GM12891 (cell line): ENCODE measurements around the gene LRP1B.

Experiments
- DNase-seq: peaks from one replicate; pipeline ENCODE4 v3.0.0; 2011; ENCODE audit warnings: low spot score; ENCODE audit not compliant: insufficient read length
- FAIRE-seq: peaks from 2 replicates; lab custom pipeline; 2011; peaks lifted over from hg19 to GRCh38; lab: Jason Lieb, UNC
- PAX5 ChIP-seq: IDR thresholded peaks from 2 replicates; pipeline ENCODE4 v1.6.1; 2011; ENCODE audit warnings: low read length, moderate library complexity, mild to moderate bottlenecking; ENCODE audit not compliant: insufficient read depth, severe bottlenecking
- POLR2A ChIP-seq: IDR thresholded peaks from 2 replicates; pipeline ENCODE4 v1.6.1; 2011; ENCODE audit warnings: low read depth, low read length, control low read depth
- POLR2AphosphoS5 ChIP-seq: IDR thresholded peaks from 2 replicates; pipeline ENCODE4 v1.6.1; 2011; ENCODE audit warnings: low read depth, low read length, control low read depth
- POU2F2 ChIP-seq: IDR thresholded peaks from 2 replicates; pipeline ENCODE4 v1.6.1; 2011; ENCODE audit warnings: low read depth, mild to moderate bottlenecking, control low read depth, low read length, moderate library complexity
- SPI1 ChIP-seq: IDR thresholded peaks from 2 replicates; pipeline ENCODE4 v1.6.1; 2011; ENCODE audit warnings: low read depth, low read length, control low read depth
- TAF1 ChIP-seq: IDR thresholded peaks from 2 replicates; pipeline ENCODE4 v1.6.1; 2011; ENCODE audit warnings: low read depth, low read length, control low read depth

The LRP1B gene

DNA sequence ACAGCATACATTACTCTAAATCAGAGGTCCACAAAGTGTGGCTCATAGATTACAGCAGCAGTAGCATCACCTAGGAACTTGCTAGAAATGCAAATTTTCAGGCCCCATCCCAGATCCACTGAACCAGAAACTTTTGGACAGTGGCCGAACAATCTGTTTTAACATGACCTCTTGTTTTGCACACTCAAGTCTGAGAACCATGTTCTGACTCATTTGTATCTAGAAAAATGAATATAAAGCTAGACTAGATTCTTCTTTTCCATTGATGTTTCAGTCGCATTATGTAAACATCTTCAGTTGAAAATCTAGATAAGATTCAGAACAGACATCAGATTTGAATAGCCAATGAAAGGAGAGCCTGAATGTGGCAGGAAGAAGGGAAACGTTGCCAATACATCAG is 608.8 kb downstream of the LRP1B start:
- no peak for DNase-seq
- TF ChIP-seq POLR2A (no peak), TAF1 (no peak), POLR2AphosphoS5 (no peak), SPI1 (no peak), PAX5 (peak; percentile 25), POU2F2 (peak; percentile 75; the same call in 1 of the 2 replicates)
- FAIRE-seq, result no peak

DNA sequence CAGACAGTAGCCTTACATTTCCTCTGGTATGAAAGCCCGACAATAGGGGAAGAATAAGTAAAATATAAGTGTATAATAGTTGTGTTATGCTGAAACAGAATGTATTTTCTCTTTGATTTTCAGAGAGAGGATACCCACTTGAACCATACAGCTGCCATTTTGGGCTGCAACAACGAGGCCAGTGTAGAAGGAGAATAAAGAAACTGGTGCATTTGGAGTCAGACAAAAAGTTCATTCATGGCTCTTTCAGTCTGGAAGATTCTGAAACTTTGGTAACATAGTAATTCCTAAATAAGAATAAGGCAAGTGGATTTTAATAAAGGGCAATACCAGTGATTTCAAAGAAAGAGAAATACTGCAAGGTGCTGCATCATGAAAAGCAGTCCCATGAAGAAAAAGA is 610.9 kb downstream of the LRP1B start:
- no peak for FAIRE-seq
- no peak for TF ChIP-seq PAX5
- no peak for TF ChIP-seq SPI1
- no peak for TF ChIP-seq POLR2AphosphoS5
- TF ChIP-seq POLR2A, result no peak
- TF ChIP-seq TAF1, result no peak
- TF ChIP-seq POU2F2, result no peak
- DNase-seq, result no peak

DNA sequence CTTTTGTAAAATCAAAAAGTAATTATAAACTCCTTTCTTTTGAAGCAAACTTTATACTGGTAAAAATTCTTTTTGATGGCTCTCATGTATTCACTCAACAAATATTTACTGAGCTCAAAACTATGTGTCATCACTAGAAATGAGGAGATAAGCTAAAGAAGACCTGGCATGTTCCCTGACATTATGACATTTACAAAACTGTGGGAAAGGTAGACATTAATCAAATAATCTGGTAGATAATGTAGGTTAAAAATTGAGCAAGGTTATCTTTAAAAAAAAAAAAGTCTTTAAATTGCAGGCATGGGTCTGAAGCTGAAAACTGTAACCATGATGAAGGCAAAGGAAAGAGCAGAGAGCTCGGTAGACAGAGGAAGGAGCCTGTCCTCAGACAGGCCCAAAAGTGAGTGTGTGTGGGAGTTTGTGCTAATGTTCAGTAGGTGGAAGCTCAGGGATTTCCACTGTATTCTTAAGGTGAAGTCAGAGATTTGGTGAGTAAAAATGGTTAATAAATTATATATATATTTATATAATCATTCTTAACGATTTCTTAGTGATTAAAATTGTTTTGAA is 612.9 kb downstream of the LRP1B start:
- TF ChIP-seq PAX5 (no peak), TAF1 (no peak), POU2F2 (no peak), SPI1 (no peak), POLR2A (no peak), POLR2AphosphoS5 (no peak)
- FAIRE-seq (no peak), DNase-seq (no peak)

DNA sequence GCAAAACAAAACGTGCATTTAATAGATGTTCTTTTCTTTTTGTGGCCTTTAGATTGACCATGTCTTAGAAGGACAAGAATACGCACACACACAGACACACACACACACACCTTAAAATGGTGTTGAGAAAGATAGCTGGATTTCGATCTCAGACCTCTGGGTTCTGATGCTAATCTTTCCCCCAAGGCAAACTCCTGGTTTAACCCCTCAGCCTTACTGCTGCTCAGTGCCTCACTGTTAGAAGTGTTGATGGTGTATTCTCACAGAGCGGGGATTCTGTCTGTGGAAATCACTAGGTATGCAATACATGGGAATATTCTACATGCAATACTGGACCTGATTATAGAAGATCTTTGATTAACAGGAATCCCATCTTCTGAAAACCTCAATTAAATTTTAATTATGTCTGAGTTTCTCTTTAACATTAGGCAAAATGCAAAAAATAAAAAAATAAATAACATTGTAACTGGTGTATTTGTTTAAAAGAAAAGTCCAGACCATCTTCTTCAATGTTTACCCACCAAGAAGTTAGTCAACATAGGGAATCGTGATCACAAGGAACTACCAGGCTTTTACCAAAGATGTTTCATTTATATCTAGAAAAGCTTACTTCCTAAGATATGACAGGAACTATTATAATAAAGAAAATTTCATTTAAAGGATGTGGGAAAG is 613.5 kb downstream of the LRP1B start:
- FAIRE-seq, result no peak
- no peak for DNase-seq
- no peak for TF ChIP-seq POLR2AphosphoS5
- TF ChIP-seq TAF1, result no peak
- no peak for TF ChIP-seq POLR2A
- TF ChIP-seq POU2F2, result no peak
- no peak for TF ChIP-seq SPI1
- TF ChIP-seq PAX5, result no peak

DNA sequence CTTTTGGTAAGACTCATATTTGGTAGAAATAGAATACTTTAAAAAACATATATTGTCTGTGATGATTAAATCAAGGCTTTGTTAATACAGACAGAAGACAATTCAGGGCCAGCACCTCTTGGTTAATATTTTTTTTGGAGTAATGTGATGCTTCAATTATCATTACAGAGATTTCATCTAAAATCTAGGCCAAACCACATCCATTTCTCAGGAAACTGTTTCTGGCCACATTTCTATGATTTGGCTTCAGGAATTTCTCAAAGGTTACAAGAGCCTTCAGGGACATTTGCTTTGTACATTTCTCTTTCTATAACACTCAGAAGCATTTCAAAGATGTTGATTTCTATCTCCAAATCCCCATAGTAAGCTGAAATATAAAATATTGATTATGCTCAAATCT is 614.9 kb downstream of the LRP1B start:
- DNase-seq (no peak), FAIRE-seq (no peak)
- TF ChIP-seq TAF1 (no peak), POLR2A (no peak), POU2F2 (no peak), SPI1 (no peak), POLR2AphosphoS5 (no peak), PAX5 (no peak)

DNA sequence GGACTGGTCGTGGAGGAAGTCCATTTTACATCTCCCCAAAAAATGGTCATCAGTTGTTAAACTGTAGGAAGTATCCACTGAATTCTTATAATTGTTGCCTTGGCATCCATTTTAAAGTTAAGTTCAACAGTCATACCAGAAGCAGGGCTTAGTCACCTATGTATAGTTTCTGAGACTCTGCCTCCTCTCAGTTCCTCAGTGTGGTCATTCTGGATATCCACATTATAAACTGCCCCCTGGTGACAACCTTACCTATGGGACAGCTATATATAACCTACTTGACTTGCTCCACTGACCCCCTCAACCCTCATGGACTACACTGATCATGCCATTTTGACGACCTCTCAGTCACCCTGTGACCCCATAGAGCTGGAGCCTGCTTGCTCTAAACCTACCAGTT is 617.0 kb downstream of the LRP1B start:
- DNase-seq (no peak), FAIRE-seq (peak; percentile 91)
- peak; percentile 63 for TF ChIP-seq POU2F2
- TF ChIP-seq SPI1, result peak; percentile 99
- TF ChIP-seq PAX5, result peak; percentile 71
- no peak for TF ChIP-seq TAF1
- no peak for TF ChIP-seq POLR2A
- TF ChIP-seq POLR2AphosphoS5, result no peak

DNA sequence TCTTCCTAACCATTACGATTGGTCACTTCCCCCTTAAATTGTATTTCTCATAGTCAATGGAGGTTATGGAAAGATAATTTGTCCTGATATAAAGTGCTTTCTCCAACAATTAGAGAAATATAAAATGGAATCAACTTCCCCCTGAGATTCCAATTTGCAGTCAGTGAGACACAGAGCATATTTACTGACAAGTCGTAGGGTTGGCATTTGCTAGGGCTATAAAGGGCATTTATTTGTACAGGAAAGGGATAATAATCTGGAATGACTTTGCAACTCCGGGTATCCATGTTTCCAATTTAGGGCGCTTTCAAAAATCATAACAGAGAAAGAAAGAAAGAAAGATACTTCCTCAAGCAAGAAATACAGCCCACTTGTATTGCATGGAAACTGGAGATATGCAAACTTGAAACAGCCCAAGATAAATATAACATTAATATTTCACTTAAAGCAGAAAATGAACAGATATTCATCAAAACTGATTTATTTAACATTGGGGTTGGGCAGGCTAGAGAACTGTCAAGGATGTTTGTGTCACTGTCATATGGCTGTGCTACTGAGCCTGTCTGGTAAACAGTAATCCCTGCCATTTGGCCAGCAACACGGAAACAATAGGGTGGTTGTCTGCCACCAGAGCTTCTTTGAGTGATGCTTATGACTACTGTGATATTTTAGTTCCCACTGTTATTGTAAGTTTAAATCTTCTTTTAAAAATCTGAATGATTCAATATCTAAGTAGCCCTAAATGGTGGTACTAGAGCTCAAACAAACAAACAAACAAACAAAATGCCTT is 621.8 kb downstream of the LRP1B start:
- no peak for TF ChIP-seq SPI1
- no peak for TF ChIP-seq POLR2AphosphoS5
- TF ChIP-seq TAF1, result no peak
- TF ChIP-seq POU2F2, result no peak
- no peak for TF ChIP-seq PAX5
- TF ChIP-seq POLR2A, result no peak
- FAIRE-seq (no peak), DNase-seq (no peak)

DNA sequence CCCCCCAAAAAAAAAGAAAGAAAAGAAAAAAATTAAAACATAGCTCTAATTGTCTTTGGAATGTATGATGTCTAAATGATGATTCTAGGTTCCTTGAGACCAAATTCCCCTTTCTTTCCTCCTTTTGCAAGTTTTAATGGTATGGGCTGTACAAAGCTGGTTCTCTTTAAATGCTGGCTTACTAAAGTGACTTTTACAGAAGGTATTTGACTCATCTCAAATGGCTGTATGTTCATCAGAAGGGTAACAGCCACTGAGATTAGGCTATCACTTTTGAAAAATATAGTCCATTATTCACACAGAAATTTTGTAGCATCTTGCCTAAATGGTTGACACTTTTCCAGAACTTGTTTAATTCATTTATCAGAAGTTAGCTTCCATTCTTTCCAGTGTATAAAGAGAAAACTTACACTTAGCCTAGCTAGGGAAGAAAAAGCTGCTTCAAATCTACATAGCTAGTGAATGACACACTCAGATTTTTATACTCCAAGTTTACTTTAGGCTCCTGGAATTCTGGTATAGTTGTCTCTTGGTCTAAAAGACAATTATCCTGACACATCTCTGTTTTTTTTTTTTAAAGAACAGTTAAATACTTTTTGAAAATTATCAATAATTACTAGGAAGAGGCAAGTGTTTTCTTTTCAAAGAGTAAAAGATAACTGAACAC is 622.6 kb downstream of the LRP1B start:
- FAIRE-seq, result no peak
- DNase-seq, result no peak
- TF ChIP-seq POU2F2, result no peak
- TF ChIP-seq POLR2AphosphoS5, result no peak
- TF ChIP-seq PAX5, result no peak
- no peak for TF ChIP-seq TAF1
- no peak for TF ChIP-seq SPI1
